MM.1S (cell line): ENCODE data around the gene DYNLT2.

Source experiments
- CTCF ChIP-seq: fragments of 300-600 bp; sonication (generic); IDR thresholded peaks from 2 replicates; pipeline ENCODE4 v1.5.1; 2016; ENCODE audit warnings: antibody characterized with exemption, low read length, mixed read lengths
- EZH2 ChIP-seq: fragments of 300-600 bp; sonication (generic); optimal IDR thresholded peaks from 2 replicates; pipeline ENCODE3; 2017; ENCODE audit warnings: low read depth, mild to moderate bottlenecking, antibody characterized with exemption, low read length, mixed read lengths
- EZH2phosphoT487 ChIP-seq: fragments of 300-600 bp; sonication (generic); IDR thresholded peaks from 2 replicates; pipeline ENCODE4 v1.6.1; 2018; ENCODE audit warnings: antibody characterized with exemption, low read length

- no peak for TF ChIP-seq CTCF
- TF ChIP-seq EZH2: no peak
- TF ChIP-seq EZH2phosphoT487: no peak
Observed at GRCh38 chr6:169729961-169730360, 21.4 kb downstream of the DYNLT2 start.
